Measurements from ENCODE around the gene RETREG3. TPM values are rescaled to one million over a fixed set of nuclear protein-coding genes. Genes with fewer than 3 reads are reported as not detected.

Gene RETREG3
- total and polyA plus RNA-seq, 2 of the 13 experiments (the other 11 are each of a cell fraction or from before 2014, with no cell fraction given): 47.0 to 55.8 TPM

GRCh38 chr17:42609182-42609813 is at the start of gene RETREG3, which contains the start of gene TUBG1 (continued):
- no peak; the same call in 1 of the 2 replicates for TF ChIP-seq THAP7 (CRISPR knock-in tag; IDR thresholded peaks at IDR 0.05)
- TF ChIP-seq MXD1 (CRISPR knock-in tag; IDR thresholded peaks at IDR 0.05): peak; percentile 88
- 0 out of 2 replicates have a peak, but pooled peaks have one; percentile 20 for TF ChIP-seq ETV6 (CRISPR knock-in tag; conservative IDR thresholded peaks at IDR 0.05)
- TF ChIP-seq RELA (CRISPR knock-in tag; IDR thresholded peaks at IDR 0.05): 0 out of 2 replicates have a peak, but pooled peaks have one; percentile 35
- peak; percentile 27; the same call in 1 of the 2 replicates for TF ChIP-seq THAP8 (CRISPR knock-in tag; IDR thresholded peaks at IDR 0.05; ENCODE audit: borderline replicate concordance)
- TF ChIP-seq RFX3 (CRISPR knock-in tag; IDR thresholded peaks at IDR 0.05): no peak
- TF ChIP-seq RXRA (CRISPR knock-in tag; IDR thresholded peaks at IDR 0.05): peak; percentile 26; the same call in 1 of the 2 replicates
- TF ChIP-seq ARHGAP35 (CRISPR knock-in tag; IDR thresholded peaks at IDR 0.05; ENCODE audit: borderline replicate concordance): peak; percentile 72; the same call in 1 of the 2 replicates
- peak; percentile 69 for TF ChIP-seq ZNF777 (CRISPR knock-in tag; IDR thresholded peaks at IDR 0.05)
- TF ChIP-seq ZNF800 (CRISPR knock-in tag; IDR thresholded peaks at IDR 0.05): peak; percentile 91
- no peak for TF ChIP-seq SOX6 (IDR thresholded peaks at IDR 0.05)
- peak; percentile 70 for TF ChIP-seq SOX6 (CRISPR knock-in tag; IDR thresholded peaks at IDR 0.05)
- TF ChIP-seq SIN3A (IDR thresholded peaks at IDR 0.05; ENCODE audit: borderline replicate concordance, low read depth, low read length): peak; percentile 83
- TF ChIP-seq ZNF414 (CRISPR knock-in tag; IDR thresholded peaks at IDR 0.05): peak; percentile 95
- TF ChIP-seq ZNF230 (CRISPR knock-in tag; IDR thresholded peaks at IDR 0.05): peak; percentile 96
- TF ChIP-seq SNAPC5 (CRISPR knock-in tag; IDR thresholded peaks at IDR 0.05; ENCODE audit: borderline replicate concordance): no peak
- TF ChIP-seq E2F2 (CRISPR knock-in tag; IDR thresholded peaks at IDR 0.05; ENCODE audit: borderline replicate concordance): 0 out of 2 replicates have a peak, but pooled peaks have one; percentile 84
- TF ChIP-seq BRD4 (CRISPR knock-in tag; IDR thresholded peaks at IDR 0.05): peak; percentile 81
- TF ChIP-seq STAT5B (CRISPR knock-in tag; IDR thresholded peaks at IDR 0.05): no peak
- TF ChIP-seq ZNF878 (CRISPR knock-in tag; IDR thresholded peaks at IDR 0.05): peak; percentile 68; the same call in 1 of the 2 replicates
- TF ChIP-seq ZNF276 (CRISPR knock-in tag; IDR thresholded peaks at IDR 0.05; ENCODE audit: low read depth): no peak; the same call in 1 of the 2 replicates
- peak; percentile 42 for TF ChIP-seq ZNF766 (CRISPR knock-in tag; IDR thresholded peaks at IDR 0.05; ENCODE audit: borderline replicate concordance)

Measured in HepG2 (cell line).